Daoy (cell line): ENCODE data around the gene GFRA4. TPM values are rescaled to one million over a fixed set of nuclear protein-coding genes. Genes with fewer than 3 reads are reported as not detected.
A peak's percentile ranks its signal among the peaks of the same experiment; 100 is the strongest.

Experiments
- DNase-seq: peaks from one replicate; pipeline ENCODE4 v3.0.0-alpha.2; 2015; ENCODE audit warnings: low read depth
- total RNA-seq: library from RNA; depleted of rRNA; stranded (reverse); fragments of >200 nt; shearing (Covaris generic); gene quantifications from 2 replicates; pipeline ENCODE4 v1.2.3, GENCODE V29; 2014

The GFRA4 gene
- total RNA-seq, 1 experiment from 2014 or later = not detected

DNA sequence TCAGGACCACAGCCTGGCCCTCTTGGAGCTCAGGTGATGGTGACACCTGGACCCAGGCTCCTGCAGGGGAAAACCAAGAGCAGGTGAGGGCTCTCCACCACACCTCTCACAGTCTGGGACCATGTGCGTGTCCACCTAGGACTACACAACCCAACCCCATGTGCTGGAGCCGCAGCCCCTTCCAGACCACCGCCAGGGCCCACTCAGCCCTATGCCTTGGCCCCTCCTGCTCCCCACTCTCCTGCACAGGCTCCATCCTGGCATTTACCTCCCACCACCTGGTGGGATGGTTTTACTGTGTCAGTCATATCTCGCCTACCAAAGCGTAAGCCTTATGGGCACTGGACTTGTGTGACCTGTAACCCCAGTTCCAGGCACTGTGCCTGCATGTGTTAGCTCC is 31.7 kb upstream of the GFRA4 start:
- DNase-seq = no peak

DNA sequence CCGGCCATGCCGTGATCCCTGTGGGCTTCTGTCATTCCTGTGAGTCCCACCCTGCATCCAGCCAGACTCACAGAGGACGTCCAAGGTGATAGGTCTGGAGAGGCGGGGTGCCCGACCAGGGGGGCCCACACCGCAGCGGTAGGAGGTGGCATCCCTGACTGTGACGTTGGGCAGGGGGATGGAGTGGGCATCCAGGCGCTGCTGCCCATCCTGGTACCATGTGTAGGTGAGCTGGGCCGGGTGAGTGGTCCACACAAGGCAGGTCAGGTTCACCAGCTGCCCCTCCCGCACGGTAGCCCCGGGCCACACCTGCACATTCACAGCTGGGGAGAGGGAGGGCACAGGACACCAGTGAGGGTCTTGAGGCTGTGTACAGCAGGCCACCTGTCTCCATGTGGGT is 30.2 kb upstream of the GFRA4 start:
- DNase-seq = no peak

DNA sequence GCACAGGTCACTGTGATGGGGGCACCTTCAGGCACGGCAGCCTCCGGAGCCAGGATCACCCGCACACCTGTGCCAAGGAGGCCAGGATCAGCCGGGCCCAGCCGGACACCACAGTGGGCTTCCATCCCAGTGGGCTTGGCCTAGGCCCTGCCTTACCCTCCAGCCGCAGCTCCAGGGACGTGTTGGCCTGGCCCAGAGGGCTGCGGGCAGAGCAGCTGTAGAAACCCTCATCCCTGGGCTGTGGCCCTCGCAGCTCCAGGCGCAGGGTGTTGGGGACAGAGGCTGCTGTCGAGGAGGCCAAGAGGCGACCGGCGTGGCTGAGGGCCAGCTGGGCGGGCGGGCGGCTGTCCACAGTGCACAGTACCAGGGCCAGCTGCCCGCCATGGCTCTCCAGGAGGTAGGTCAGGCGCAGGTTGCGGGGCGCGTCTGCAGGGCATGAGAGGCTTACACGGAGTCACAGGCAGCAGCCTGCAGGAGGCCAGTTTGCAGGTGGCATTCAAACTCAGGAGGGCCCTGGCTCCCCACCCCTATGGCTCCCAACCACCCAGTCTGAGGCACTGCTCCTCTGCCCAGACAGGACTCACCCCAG is 29.6 kb upstream of the GFRA4 start:
- no peak for DNase-seq

DNA sequence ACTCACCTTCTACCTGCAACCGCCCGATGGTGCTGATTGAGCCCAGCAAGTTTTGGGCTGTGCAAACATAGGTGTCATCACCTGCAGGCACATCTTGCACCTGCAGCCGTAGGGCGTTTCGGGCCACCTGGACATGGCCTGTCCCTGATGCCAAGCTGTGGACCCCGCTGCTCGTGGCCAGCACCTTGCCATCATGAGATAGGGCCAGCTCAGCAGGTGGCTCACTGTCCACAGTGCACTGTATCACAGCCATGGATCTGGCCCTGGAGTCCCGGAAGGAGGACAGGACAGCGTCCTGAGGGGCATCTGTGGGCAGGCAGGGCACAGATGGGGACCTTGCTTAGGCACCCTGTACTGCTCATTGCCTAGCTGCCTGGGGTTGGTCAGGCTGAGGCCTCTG is 28.7 kb upstream of the GFRA4 start:
- DNase-seq = no peak

DNA sequence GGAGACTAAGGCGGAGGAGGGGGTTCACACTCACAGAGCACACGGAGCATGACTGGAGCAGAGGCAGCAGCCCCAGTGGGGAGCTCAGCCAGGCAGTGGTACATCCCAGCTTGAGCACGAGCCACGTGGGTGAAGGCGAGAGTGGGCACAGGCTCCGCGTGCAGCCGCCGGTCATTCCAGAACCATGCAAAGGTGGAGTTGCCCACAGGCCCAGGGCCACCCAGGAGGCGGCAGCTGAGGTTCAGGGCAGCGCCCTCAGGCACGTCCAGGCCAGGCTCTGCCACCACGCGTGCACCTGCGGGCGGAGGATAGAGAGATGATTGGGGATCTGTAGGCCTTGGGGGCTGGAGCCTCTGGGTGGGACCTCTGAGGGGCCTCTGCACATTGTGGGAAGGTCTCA is 28.1 kb upstream of the GFRA4 start:
- no peak for DNase-seq

DNA sequence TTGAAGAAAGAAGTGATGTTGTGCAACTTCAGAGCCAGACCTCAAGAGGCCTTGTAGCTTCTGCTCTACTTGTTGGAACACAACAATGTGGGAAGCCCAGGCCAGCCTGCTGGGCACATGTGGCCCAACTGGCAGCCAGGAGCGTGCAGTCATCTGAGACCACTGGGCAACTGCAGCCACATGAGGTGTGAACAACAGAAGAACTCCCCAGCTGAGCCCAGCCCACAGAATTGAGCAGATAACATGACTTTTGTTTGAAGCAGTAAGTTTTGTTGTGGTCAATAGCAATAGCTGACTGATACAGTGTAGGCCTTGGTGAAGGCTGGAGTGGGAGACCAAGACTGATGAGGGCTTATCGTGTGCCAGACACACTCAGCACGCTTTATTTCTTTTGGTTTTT is 27.2 kb upstream of the GFRA4 start:
- no peak for DNase-seq

DNA sequence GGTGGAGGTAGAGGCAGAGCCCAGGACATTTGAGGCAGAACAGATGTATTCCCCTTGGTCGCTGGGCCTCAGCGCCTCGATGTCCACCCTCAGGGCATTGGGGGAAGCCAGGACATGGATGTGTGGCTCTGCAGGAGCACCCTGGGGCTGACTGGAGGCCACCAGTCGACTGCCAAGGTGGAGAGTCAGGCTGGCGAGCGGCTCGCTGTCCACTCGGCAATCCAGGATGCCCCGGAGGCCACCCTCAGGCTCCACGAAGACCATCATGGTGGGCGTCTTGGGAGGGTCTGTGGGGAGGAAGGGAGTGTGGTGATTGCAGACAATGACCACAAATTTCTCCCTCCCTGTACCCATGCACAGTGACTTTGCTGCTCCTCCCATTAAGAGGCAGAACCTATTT is 26.8 kb upstream of the GFRA4 start:
- no peak for DNase-seq

DNA sequence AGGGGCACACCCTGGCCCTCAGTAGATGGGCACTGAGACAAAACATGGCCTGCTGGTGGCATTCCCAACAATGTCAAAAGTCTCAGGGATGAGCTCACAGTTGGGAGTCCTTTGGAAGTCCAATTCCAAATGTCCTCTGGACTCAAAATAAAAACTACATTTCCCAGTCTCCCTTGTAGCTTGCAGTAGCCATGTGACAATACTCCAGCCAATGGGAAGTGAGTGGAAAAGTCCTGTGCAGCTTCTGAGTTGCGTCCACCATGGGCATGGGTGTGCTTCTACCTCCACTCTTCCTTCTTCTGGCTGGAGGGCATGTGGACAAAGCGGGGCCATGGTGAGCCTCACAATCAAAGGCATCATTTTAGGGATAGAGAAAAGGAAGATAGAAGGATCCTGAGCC is 24.5 kb upstream of the GFRA4 start:
- DNase-seq = peak; percentile 54

DNA sequence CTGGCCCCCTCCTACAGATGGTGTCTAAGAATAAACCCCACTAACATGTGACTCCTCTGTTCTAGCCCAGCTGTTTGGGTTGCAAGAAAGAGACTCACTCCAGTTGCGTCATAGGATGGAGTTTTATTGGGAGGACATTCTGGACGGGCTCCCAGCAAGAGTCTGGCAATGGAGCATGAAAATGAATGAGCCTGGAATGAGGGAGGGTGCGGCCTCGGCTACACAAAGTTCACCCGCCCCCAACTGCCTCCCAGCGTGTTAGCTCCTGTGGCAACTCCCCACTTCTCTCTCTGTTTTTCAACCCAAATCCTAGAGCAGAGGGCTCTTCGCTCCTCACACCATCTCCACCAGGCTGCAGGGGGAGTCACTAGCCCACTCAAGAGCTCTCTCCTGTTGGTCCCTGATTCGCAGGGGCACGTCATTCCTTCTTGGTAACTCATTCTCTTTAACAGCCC is 23.7 kb upstream of the GFRA4 start:
- peak; percentile 70 for DNase-seq

DNA sequence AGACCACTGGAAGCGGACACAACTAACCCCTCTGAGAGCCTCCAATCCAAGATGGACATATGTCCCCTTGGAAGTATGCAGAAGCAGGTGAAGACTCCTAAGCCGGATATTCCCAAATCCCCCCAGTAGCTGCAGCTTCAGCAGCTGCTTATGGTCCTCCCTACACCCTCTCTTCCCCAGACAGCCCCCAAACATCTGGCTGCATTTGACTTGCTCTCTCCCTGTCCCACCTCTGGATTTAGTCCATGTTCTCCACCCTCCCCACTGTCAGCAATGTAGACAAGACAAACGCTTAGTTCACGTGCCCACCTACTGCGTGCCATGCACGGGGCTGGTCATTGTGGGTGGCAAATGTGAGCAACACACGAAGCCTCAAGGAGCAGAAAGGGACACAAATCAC is 23.2 kb upstream of the GFRA4 start:
- DNase-seq = no peak

DNA sequence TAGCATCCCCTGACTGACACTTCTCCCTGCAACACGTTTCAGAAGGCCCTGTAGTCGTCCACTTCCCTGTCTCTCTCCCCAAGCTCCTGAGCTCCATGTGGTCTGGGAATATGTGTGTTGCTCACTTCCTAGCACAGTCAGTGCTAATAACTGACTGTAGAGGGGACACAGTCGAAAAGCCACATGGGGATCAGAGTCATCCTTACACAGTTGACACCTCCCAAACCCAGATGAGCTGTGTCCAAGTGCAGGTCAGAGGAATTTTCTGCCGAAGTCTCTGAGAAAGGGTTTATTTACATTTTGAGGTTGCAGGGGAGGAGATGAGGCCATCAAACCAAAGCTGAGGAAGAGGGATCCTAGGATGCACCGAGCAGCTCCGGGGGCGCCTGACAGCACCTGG is 22.1 kb upstream of the GFRA4 start:
- DNase-seq = no peak

DNA sequence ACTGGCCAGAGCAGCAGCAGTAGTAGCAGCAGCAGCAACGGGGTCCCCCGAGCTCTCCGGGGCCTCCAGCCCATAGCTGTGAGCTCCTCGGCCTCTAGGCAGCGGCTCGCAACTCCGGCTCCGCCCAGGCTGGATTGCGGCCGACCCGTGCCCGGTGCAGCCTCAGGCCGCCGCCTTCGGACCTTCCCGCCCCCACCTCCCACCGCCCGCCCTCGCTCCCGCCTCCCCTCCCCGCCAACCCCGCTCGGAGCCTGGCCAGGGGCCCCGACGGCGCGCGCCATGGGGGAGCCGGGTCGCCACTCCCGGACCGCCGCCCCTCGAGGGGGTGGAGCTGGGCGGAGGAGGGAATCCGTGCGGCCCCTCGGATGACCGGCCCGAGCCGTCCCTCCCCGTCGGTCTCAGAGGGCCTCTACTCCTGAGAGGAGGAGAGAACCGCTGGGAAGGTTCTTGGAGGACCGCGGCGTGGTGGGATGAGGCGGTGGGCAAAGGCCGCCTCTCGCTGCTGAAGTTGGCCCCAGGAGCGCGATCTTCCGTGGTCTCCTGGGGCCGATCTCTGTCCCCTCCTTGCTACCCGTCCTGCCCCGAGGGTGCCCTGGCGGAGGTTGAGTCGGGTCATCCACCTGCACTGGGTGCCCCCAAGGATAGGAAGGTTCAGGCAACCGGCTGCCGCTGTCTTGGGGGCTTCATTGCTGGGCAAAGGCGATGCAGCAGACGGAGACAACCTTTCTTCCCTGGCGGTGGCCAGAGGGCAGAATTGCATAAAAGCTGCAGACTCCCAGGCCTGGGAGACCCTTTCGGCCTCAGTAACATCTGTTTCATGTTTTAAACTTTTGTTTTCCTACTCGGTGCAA is 19.0 kb upstream of the GFRA4 start, which contains the start of gene ADAM33:
TSS of gene ADAM33 (minus strand) at position 80 of the 851 bp plus-strand sequence. CDS start at position 74, 6 bp downstream.
- no peak for DNase-seq

DNA sequence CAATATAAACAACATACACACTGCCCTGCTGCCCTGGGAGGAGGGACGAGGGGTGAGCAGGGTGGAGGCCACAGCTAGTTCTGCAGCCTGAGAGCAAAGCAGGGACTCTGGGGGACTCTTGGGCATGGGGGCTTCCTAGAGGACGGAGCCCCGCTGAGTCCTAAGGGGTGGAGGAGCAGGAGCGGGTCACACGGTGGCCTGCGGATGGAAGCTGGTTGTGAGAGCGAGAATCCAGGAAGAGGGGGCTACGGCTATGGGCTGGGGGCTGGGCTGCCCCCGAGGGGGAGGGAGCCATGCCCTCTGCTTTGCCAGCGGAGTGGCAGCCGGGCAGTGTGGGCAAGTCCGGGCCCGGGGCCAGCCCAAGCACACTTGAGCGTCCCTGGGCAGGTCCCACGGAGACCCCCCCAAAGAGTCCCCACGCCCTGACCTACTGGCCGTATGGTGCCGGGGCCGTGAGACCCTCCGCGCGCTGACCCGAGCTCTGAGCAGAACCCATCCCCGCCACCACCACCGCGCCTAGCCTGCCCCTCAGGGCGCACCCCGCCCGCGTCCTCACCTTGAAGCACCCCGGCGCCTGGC is 18.2 kb upstream of the GFRA4 start:
- DNase-seq = no peak

DNA sequence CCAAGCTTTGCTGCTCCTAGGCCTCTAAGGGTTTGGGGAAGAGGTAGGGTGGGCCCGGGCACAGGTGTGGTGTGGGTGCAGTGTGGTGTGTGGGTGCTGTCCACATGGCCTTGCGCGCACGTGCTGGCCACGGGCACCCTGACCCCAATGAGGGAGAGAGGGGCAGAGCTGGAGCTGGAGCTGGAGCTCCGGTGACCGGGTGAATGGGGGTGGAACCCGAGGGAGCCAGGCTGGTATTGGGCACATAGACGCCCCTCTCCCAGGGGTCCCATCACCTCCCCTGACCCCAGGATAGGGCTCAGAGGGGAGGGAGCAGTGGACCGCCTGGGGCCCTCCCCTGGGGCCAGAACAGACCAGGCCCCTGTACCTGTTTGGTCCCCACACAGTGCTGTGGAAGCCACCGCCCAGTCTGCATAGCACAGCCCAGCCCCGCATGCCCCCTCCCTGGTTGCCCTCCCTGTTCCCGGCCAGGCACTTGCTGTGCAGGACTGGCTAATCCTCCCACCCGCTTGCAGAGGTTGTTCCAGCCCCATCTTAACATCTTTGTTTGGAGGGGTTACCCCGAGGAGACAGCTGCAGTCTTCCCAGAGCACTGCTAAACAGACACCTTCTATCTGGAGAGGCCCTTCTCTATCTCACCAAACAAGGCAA is 17.6 kb upstream of the GFRA4 start:
- no peak for DNase-seq

DNA sequence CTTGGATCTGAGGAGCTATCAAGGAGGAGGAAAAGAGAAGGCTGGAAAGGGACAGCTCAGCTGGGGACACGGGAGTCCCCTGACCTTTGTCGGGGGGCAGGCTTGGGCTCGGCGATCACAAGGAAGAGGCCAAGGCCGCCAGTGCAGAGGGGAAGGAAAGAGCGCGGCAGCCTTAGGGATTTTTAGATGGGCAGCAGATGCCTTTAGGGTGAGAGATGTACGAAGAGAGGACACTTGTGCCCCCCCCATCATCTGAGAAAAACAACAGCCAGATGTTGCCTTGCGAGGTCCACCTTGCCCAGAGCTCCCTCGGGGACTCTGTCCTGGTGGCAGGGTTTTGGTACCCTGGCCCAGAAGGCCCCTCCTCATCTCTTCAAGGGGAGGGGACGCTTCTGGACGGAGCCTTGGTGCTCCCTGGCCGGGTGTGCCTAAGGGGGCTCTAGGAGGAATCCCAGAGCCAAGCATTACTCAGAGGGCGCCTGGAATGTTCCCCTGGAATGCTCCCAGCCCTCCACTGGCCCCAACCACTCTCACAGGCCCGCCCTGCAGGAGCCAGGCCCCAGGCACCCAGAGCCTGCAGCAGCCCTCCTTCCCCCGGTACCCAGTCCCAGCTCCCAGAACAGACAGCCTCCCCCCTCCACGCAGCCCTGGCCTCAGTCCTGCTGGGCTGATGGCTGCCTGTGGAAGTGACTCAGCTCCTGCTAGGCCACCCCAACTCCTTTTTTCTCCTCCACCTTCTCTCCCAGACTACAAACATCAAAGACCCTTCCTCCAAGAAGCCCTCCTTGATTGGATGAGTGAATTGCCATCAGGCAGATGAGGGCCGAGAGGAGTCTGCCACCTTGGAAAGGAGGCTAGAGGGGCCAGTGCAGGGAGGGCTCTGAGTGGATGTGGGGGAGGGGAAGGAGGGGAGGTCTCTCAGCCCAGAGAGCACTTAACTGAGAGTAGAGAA is 16.8 kb upstream of the GFRA4 start:
- peak; percentile 55 for DNase-seq

DNA sequence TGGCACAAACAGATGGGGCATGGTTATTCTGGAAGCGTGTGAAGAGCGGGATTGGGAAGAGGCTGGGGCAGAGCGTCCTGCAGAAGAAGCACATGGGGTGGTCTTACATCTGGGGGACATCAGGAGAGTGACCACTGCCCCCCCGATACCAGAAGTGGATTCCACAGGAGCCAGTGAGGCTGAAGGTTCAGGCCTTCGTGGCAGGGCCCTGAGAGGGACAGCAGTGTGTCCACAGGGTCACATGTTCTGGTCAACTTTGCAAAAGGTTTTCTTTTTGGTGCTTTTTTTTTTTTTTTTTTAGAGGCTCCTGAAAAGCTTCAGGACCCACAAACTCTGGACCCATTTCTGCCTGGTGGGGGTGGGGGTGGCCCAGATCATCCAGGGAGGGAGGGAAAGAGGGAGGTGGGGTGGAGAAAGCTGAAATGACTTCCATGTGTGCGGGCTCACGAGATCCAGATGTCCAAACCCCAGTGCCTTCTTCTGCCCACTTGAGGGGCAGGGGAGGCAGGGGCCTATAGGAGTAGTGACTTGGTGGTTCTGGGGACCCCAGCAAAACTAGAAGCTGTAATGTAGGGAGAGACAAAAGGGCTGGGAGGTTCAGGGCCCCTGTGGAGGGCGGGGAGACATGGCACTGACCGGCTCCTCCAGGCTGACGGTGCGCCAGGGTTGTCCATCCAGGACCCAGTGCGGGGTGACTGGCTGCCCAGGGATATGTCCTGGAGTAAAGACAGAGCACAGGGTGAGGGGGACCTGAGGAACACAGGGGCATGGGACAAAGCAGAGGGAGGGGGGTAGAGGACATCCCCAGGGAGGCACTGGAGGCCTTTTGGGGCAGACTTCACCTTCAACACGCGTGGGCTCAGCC is 15.9 kb upstream of the GFRA4 start:
- DNase-seq = no peak

DNA sequence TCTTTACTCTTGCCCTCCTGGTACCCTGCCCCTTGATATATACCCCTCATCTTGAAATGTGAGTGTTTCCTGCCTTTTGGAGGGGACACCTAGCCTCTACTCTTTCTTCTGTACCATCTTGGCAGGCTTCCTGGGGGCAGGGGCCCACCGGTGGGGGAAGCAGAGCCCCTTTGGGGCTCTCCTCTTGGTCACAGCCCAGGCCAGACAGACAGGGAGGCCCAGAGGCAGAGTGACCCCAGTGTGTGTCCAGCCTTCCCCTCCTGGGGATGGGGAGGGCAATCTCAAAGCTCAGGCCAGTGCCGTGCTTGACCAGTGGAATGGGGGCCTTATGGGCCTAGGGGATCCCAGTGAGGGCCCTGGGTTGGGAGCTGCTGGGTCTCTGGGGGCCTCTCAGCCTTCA is 15.0 kb upstream of the GFRA4 start:
- no peak for DNase-seq

DNA sequence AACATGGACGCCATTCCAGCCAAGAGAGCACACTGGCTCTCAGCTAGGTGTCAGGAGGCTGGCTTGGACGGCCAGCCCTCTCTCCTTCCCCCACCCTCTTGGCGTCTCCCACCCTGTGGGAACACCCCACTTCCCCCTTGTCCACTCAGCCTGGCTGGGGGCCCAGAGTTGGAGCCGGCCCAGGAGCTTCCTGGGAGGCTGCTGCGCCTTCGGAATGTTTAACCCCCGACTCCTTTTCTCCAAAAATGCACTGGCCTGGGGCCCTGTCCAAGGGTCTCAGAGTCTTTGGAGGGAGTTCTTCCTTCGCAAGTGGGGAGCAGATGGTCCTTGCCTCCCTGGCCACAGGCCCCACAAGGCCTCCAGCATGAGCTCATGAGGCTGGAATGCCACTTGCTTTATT is 14.5 kb upstream of the GFRA4 start:
- no peak for DNase-seq

DNA sequence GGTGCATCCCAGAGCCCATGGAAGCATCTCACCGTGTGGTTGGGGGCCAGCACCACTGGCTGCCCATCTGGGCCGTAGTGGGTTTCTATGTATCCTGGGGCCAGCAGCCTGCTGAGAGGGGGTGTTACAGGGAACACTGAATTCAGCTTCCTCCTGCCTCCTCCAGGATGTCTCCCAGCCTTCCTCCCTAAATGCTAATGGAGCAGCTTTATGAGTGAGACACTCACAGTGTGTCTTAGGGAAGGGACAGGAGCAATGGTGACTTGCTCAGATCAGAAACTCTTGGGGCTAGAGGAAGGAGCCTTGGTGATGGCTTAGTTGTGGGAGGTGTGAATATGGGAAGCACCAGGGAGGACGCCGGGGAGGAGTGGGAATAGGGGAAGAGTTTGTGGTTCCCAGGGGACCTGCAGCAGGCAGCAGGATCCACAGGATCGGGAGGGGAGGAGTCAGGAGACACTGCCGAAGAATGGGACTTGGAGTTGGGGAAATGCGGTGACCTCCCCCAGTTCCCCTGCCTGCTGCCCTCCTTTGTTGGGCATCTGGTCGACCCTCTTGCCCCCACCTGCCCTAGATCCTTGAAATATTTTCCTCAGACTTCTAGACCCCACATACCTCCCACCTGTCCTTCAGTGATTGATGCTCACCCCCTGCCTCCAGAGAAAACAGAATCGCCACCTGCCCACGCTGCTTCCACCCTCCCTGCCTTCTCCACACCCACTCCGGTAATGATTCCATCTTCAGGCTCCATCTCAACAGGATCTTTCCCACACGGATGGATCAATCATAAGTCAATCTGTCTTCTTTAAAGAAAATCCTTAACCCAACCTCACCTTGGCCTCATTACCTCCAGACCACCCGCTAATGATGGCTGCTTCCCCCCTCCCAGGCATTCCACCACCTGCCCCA is 12.0 kb upstream of the GFRA4 start:
- DNase-seq = no peak
